ENCODE results near the gene LCN12. TPM values are rescaled to one million over a fixed set of nuclear protein-coding genes. Genes with fewer than 3 reads are reported as not detected.

The LCN12 gene
- total RNA-seq, 6 experiments from 2014 or later: 2.7 to 36.4 (median 20.3) TPM

DNA sequence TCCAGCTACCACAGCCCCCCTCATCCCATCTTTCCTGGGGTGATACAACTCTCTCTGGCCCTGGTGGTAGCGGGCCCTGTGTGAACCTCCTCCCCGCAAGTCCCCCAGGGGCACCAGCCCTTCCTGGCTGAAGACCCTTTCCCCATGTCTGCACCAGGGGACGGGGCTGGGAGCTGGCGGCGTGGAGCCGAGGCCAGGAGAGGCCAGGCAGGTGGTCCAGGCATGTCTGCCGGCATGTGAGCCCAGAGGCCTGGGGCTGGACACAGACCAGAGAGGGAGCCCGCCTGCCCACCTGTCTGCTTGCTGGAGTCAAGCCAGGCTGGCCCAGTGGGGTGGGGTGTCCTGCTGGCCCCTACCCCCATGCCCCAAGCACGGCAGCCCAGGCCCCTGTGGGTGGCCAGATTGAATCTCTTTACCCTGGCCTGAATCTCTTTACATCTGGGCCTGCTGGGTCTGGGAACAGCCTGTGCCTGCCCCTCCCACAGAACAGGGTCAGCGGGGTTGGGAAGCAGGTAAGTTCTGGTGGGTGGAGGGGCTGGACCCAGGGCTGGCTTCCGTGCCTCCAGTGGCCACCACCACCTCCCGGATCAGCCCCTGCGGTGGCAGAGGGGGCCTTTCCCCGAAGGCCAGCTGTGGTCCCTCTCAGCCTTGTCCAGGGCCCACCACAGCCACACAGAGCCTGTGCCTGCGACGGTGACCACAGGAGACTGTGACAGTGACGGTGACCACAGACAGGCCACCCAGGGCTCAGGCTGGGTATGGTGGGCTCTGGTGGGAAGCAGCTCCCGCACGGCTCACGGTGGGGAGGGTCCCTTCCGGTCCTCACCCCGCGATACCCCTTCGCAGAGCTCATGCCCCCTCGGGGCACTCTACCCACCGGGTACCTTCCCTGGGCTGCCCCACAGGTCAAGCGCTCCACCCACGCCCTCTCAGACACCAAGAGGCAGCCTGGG, 7.1 kb downstream of the LCN12 start:
- Histone ChIP-seq H3K36me3 (no peaks in the 10 kb centered on the region), H3K4me3 (no peak overlapping the region), H3K27ac (no peak overlapping the region), H3K27me3 (no peaks in the 10 kb centered on the region), H3K9me3 (no peaks in the 10 kb centered on the region), H3K4me1 (no peaks in the 10 kb centered on the region)
- intact Hi-C loops (cut with DNase I): no loop called here
- DNase-seq (no peak), ATAC-seq (no peak)
- 30% methylated on average over 2 of the region's 28 CpGs for WGBS (ENCODE audit: insufficient coverage, low coverage, low lambda C conversion rate, missing lambda C conversion rate)
- TF ChIP-seq POLR2A (IDR thresholded peaks at IDR 0.05): no peak
- TF ChIP-seq, protein P1, sequence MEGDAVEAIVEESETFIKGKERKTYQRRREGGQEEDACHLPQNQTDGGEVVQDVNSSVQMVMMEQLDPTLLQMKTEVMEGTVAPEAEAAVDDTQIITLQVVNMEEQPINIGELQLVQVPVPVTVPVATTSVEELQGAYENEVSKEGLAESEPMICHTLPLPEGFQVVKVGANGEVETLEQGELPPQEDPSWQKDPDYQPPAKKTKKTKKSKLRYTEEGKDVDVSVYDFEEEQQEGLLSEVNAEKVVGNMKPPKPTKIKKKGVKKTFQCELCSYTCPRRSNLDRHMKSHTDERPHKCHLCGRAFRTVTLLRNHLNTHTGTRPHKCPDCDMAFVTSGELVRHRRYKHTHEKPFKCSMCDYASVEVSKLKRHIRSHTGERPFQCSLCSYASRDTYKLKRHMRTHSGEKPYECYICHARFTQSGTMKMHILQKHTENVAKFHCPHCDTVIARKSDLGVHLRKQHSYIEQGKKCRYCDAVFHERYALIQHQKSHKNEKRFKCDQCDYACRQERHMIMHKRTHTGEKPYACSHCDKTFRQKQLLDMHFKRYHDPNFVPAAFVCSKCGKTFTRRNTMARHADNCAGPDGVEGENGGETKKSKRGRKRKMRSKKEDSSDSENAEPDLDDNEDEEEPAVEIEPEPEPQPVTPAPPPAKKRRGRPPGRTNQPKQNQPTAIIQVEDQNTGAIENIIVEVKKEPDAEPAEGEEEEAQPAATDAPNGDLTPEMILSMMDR (IDR thresholded peaks at IDR 0.05): no peak

DNA sequence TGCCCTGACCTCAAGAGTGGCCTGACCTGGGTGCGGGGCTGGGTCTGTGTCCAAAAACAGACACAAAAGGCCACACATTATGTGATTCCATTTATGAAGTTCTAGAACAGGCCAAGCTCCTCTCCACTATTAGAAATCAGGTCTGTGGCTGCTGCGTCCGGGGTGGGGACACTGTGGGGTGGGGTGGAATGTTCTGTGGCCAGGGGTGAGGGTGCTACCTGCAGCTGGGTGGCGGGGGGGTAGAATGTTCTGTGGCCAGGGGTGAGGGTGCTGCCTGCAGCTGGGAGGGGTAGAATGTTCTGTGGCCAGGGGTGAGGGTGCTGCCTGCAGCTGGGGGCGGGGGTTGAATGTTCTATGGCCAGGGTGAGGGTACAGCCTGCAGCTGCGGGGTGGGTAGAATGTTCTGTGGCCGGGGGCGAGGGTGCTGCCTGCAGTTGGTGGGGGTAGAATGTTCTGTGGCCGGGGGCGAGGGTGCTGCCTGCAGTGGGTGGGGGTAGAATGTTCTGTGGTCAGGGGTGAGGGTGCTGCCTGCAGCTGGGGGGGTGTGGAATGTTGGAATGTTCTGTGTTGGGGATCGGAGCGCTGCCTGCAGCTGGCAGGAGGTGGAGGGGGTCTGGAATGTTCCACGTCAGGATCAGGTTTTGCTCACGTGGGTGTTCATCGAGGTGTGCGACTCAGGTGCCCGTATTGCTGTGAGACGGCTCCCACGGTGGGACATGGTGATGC, 8.3 kb downstream of the LCN12 start:
- Histone ChIP-seq H3K4me1 (no peaks in the 10 kb centered on the region), H3K4me3 (no peak overlapping the region), H3K36me3 (no peaks in the 10 kb centered on the region), H3K27ac (no peak overlapping the region), H3K9me3 (no peaks in the 10 kb centered on the region), H3K27me3 (no peaks in the 10 kb centered on the region)
- DNase-seq (no peak), ATAC-seq (peak in 2 of 4 donors; percentile 3 to 28)
- intact Hi-C loops (cut with DNase I): no loop called here
- TF ChIP-seq, protein P1 (IDR thresholded peaks at IDR 0.05): no peak
- TF ChIP-seq POLR2A (IDR thresholded peaks at IDR 0.05): no peak
- WGBS (ENCODE audit: insufficient coverage, low coverage, low lambda C conversion rate, missing lambda C conversion rate): 69% methylated on average over 12 of the region's 19 CpGs

DNA sequence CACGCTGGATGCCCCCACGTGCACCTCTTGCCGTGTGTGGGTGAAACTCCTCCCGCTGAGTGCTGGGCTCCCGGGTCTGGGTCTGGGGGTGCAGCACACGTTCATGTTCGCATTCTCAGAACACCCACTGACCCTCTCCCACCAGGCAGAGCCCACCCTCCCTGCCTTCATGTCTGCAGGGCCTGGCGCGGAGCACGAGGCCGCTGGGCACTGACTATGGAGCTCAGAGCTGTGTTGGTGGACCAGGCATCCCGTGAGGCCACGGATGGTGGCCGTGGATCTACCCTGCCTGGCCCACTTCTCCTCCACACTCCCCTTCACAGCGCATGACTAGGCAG, 8.8 kb downstream of the LCN12 start:
- no peak for ATAC-seq
- Histone ChIP-seq H3K27ac (no peak overlapping the region), H3K4me1 (no peaks in the 10 kb centered on the region), H3K4me3 (no peak overlapping the region), H3K9me3 (no peaks in the 10 kb centered on the region), H3K36me3 (no peaks in the 10 kb centered on the region), H3K27me3 (no peaks in the 10 kb centered on the region)
- intact Hi-C loops (cut with DNase I): no loop called here
- TF ChIP-seq POLR2A (IDR thresholded peaks at IDR 0.05): no peak
- TF ChIP-seq, protein P1 (IDR thresholded peaks at IDR 0.05): no peak
- no peak for DNase-seq
- no CpG with 5 or more reads among the region's 15 CpGs for WGBS (ENCODE audit: insufficient coverage, low coverage, low lambda C conversion rate, missing lambda C conversion rate)

DNA sequence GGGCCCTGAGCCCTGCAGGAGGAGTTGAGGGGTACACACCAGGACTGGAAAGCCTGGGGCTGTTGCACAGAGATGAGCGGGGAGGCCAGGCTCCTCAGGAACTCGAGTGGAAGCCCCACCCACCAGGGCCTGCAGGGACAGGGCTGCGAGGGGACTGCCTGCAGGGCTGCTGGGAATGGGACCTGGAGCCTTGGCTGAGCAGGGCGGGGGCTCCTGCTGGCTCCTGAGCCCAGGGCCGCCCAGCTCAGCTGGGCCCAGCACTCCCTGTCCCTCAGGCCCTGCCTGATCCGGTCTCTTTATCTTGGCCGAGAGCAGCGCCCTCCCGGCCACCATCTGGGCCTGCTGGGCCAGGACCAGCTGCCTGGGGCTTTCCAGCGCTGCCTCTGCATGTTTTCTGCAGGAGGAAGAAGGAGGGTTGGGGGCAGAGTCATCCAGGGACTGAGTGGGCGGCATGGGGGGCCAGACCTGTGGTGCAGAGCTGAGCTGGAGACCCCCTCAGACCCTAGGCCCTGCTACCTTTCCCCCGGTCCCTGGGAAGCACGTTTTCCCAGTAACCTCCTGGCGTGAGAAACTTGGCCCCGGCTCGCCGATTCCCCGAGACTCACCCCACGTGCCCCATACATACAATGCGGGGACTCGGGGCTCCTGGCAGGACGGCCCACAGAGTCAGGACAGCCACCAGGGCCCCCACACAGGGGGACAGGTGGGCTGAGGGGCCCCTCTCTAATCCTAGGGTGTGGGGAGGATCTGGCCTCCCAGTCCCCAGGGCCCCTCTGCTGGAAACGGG, 9.4 kb downstream of the LCN12 start:
- WGBS (ENCODE audit: insufficient coverage, low coverage, low lambda C conversion rate, missing lambda C conversion rate): 70% methylated on average over 6 of the region's 23 CpGs
- H3K27ac ChIP-seq: no peak overlapping the region
- H3K9me3 ChIP-seq: no peaks in the 10 kb centered on the region
- intact Hi-C loops (cut with DNase I): no loop called here
- DNase-seq: no peak
- H3K4me1 ChIP-seq: no peaks in the 10 kb centered on the region
- no peaks in the 10 kb centered on the region for H3K27me3 ChIP-seq
- TF ChIP-seq, protein P1 (IDR thresholded peaks at IDR 0.05): no peak
- no peak for TF ChIP-seq POLR2A (IDR thresholded peaks at IDR 0.05)
- H3K36me3 ChIP-seq: no peaks in the 10 kb centered on the region
- no peak overlapping the region for H3K4me3 ChIP-seq
- ATAC-seq: peak; percentile 25 to 42 (median 34)

All from right lobe of liver (tissue), 6 donors.